HUDEP-2 (cell line): ENCODE results near the gene DPYD.

Experiments used
- DNase-seq, 76 experiments: peaks; one replicate each; lab custom pipeline; 2025; ENCODE audit not compliant: unreplicated experiment in 76 of 76; lab: John Stamatoyannopoulos, UW

Gene DPYD

GRCh38 chr1:97792655-97793054, 128.2 kb downstream of the DPYD start:
- no peak for DNase-seq

- DNase-seq: no peak
Observed at GRCh38 chr1:97791251-97791650, 129.6 kb downstream of the DPYD start.

GRCh38 chr1:97787231-97787630, 133.6 kb downstream of the DPYD start:
- DNase-seq: no peak

GRCh38 chr1:97784661-97785060, 136.2 kb downstream of the DPYD start:
- DNase-seq: no peak

- no peak for DNase-seq
Observed at GRCh38 chr1:97783751-97784150, 137.1 kb downstream of the DPYD start.

- DNase-seq: no peak
Observed at GRCh38 chr1:97781762-97782337, 139.0 kb downstream of the DPYD start.

GRCh38 chr1:97780884-97781283, 139.9 kb downstream of the DPYD start:
- no peak for DNase-seq

GRCh38 chr1:97778718-97779117, 142.1 kb downstream of the DPYD start:
- DNase-seq: no peak

- no peak for DNase-seq
Observed at GRCh38 chr1:97770376-97770775, 150.5 kb downstream of the DPYD start.

- DNase-seq: no peak
Observed at GRCh38 chr1:97767381-97767780, 153.5 kb downstream of the DPYD start.

- no peak for DNase-seq
Observed at GRCh38 chr1:97764991-97765390, 155.8 kb downstream of the DPYD start.

- no peak for DNase-seq
Observed at GRCh38 chr1:97761637-97762036, 159.2 kb downstream of the DPYD start.

- DNase-seq: no peak
Observed at GRCh38 chr1:97759078-97759477, 161.8 kb downstream of the DPYD start.

- DNase-seq: no peak
Observed at GRCh38 chr1:97758541-97759057, 162.2 kb downstream of the DPYD start.

- no peak for DNase-seq
Observed at GRCh38 chr1:97745912-97746311, 174.9 kb downstream of the DPYD start.

- DNase-seq: no peak
Observed at GRCh38 chr1:97744977-97745376, 175.9 kb downstream of the DPYD start.

GRCh38 chr1:97743129-97743528, 177.7 kb downstream of the DPYD start:
- DNase-seq: no peak

GRCh38 chr1:97740891-97741290, 179.9 kb downstream of the DPYD start:
- no peak for DNase-seq

GRCh38 chr1:97739596-97740103, 181.2 kb downstream of the DPYD start:
- DNase-seq: no peak

- no peak for DNase-seq
Observed at GRCh38 chr1:97738270-97738669, 182.6 kb downstream of the DPYD start.

- no peak for DNase-seq
Observed at GRCh38 chr1:97730271-97730670, 190.6 kb downstream of the DPYD start.

- DNase-seq: no peak
Observed at GRCh38 chr1:97728436-97728835, 192.4 kb downstream of the DPYD start.

- no peak for DNase-seq
Observed at GRCh38 chr1:97727029-97727428, 193.8 kb downstream of the DPYD start.
